SKM-1 (cell line): Measurements from ENCODE around the gene FUS.

ENCODE experiments used
- DNase-seq: peaks from one replicate; lab custom pipeline; 2025; ENCODE audit not compliant: unreplicated experiment; lab: John Stamatoyannopoulos, UW

FUS gene

GRCh38 chr16:31225193-31225592 is 45.3 kb downstream of the FUS start:
- DNase-seq = no peak

GRCh38 chr16:31228206-31228605 is 48.3 kb downstream of the FUS start:
- no peak for DNase-seq

GRCh38 chr16:31229501-31229900 is 49.6 kb downstream of the FUS start:
- DNase-seq = no peak

GRCh38 chr16:31238041-31238440 is 58.1 kb downstream of the FUS start:
- no peak for DNase-seq
